ENCODE results near the gene CPB1.

DNA sequence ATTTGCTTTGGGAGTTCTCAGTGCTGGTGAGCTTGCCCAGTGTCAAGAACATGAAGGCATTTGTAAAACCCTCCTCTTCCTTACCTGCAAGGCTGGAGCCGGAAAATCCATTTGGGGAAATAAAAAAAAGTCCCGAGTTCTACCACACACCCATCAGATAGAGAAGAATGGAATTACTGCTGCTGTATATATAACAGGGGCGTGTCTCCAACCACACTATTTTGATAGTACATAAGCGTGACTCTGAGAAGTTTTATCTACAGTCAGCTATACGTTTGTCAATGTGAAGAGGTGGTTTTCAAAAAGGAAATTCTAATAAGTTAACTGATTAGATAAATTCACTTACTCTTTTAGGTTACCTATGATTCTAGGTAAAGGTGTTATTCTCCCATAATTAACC, 36.2 kb downstream of the CPB1 start:
- TF ChIP-seq, protein P1, sequence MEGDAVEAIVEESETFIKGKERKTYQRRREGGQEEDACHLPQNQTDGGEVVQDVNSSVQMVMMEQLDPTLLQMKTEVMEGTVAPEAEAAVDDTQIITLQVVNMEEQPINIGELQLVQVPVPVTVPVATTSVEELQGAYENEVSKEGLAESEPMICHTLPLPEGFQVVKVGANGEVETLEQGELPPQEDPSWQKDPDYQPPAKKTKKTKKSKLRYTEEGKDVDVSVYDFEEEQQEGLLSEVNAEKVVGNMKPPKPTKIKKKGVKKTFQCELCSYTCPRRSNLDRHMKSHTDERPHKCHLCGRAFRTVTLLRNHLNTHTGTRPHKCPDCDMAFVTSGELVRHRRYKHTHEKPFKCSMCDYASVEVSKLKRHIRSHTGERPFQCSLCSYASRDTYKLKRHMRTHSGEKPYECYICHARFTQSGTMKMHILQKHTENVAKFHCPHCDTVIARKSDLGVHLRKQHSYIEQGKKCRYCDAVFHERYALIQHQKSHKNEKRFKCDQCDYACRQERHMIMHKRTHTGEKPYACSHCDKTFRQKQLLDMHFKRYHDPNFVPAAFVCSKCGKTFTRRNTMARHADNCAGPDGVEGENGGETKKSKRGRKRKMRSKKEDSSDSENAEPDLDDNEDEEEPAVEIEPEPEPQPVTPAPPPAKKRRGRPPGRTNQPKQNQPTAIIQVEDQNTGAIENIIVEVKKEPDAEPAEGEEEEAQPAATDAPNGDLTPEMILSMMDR (IDR thresholded peaks at IDR 0.05), result no peak
- no peak for TF ChIP-seq ZFX (IDR thresholded peaks at IDR 0.05; ENCODE audit: borderline replicate concordance)
